C4-2B (cell line): Measurements from ENCODE around the gene FOLR1.
"Not testable (repeated sequence)": the region's sequence is repeated elsewhere in the genome, so short reads cannot be mapped to it uniquely, and the experiment has no call there.

Experiments
- H3K27ac ChIP-seq: fragments of 450-650 bp; 2 replicates; pipeline ENCODE4 v1.5.1; 2017
- CTCF ChIP-seq: fragments of 450-650 bp; conservative IDR thresholded peaks from 2 replicates; pipeline ENCODE4 v1.5.1; 2017; ENCODE audit warnings: mild to moderate bottlenecking
- ZFX ChIP-seq: fragments of 450-650 bp; IDR thresholded peaks from 2 replicates; pipeline ENCODE4 v1.6.1; 2017

The FOLR1 gene

GRCh38 chr11:72177656-72178055 lies 14.3 kb upstream of the FOLR1 start:
- TF ChIP-seq ZFX: no peak
- no peak for TF ChIP-seq CTCF
- no peak overlapping the region for H3K27ac ChIP-seq

GRCh38 chr11:72179049-72179803 lies 12.7 kb upstream of the FOLR1 start:
- TF ChIP-seq CTCF: no peak
- no peak for TF ChIP-seq ZFX
- H3K27ac ChIP-seq: no peak overlapping the region

GRCh38 chr11:72179804-72180396 lies 12.0 kb upstream of the FOLR1 start:
- H3K27ac ChIP-seq: no peak overlapping the region
- no peak for TF ChIP-seq ZFX
- TF ChIP-seq CTCF: no peak

GRCh38 chr11:72180892-72181552 lies 10.9 kb upstream of the FOLR1 start:
- H3K27ac ChIP-seq: not testable (repeated sequence)

GRCh38 chr11:72181553-72181958 lies 10.4 kb upstream of the FOLR1 start:
- not testable (repeated sequence) for H3K27ac ChIP-seq

GRCh38 chr11:72188267-72188666 lies 3.7 kb upstream of the FOLR1 start:
- TF ChIP-seq ZFX (no peak), CTCF (no peak)
- H3K27ac ChIP-seq: no peak overlapping the region

- TF ChIP-seq CTCF (no peak), ZFX (no peak)
- H3K27ac ChIP-seq: no peak overlapping the region
Observed at GRCh38 chr11:72189455-72190250, 2.3 kb upstream of the FOLR1 start.

- TF ChIP-seq CTCF (no peak), ZFX (no peak)
- H3K27ac ChIP-seq: no peak overlapping the region
Observed at GRCh38 chr11:72190631-72191071, 1.3 kb upstream of the FOLR1 start.
